Spleen (tissue), 7 donors: ENCODE measurements around the gene IFNG-AS1.

Experiments used
- POLR2A ChIP-seq, 3 donors: fragments of 450-650 bp; IDR thresholded peaks; one replicate each; pipeline ENCODE4 v1.5.1; 2017; ENCODE audit warnings: antibody characterized with exemption in 3 of 3, mild to moderate bottlenecking in 1 of 3
- POLR2AphosphoS5 ChIP-seq, 3 donors: sonication (generic); formaldehyde crosslinking; IDR thresholded peaks; one replicate each; pipeline ENCODE4 v1.5.1; 2017; ENCODE audit warnings: antibody characterized with exemption in 3 of 3
- TF ChIP-seq, protein P1 (sequence below), 11 experiments: fragments of 200-600 bp in 7 of 11; fragments of 450-650 bp in 4 of 11; sonication (generic) in 4 of 11; IDR thresholded peaks in 8 of 11; conservative IDR thresholded peaks in 3 of 11; 1 replicate in 7 of 11; 2 replicates in 4 of 11; pipeline versions ENCODE4 v1.4.0 to v1.8.0; 2016 to 2021; ENCODE audit warnings: antibody characterized with exemption in 11 of 11, inconsistent platforms in 4 of 11, mild to moderate bottlenecking in 1 of 11
- donor health status: DM: no; HTN: no; CAD: no; lungs with moderate emphysema.
- donor health status: DM: no; HTN: no; CAD: no.
- donor health status: DM: no; HTN: no; CAD: no.

DNA sequence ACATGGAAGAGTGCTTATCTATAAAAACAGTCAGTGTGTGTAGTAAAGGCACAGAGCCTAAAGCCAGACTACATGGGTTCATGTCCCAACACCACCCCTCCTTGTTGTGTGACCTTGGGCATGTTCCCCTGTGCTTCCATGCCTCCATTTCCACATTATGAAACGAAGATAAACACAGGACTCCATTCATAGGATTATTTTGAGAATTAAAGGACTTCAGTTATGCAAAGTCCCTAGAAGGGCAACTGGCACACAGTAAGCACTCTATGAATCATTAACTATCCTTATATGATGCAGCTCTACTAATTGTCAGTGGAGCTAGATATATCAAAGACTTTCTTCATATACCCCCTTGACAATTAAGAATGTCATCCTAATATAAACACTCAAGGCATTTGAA lies 17.8 kb downstream of the IFNG-AS1 start:
- TF ChIP-seq, protein P1, sequence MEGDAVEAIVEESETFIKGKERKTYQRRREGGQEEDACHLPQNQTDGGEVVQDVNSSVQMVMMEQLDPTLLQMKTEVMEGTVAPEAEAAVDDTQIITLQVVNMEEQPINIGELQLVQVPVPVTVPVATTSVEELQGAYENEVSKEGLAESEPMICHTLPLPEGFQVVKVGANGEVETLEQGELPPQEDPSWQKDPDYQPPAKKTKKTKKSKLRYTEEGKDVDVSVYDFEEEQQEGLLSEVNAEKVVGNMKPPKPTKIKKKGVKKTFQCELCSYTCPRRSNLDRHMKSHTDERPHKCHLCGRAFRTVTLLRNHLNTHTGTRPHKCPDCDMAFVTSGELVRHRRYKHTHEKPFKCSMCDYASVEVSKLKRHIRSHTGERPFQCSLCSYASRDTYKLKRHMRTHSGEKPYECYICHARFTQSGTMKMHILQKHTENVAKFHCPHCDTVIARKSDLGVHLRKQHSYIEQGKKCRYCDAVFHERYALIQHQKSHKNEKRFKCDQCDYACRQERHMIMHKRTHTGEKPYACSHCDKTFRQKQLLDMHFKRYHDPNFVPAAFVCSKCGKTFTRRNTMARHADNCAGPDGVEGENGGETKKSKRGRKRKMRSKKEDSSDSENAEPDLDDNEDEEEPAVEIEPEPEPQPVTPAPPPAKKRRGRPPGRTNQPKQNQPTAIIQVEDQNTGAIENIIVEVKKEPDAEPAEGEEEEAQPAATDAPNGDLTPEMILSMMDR (IDR thresholded peaks at IDR 0.05 in 8 of 11, conservative IDR thresholded peaks at IDR 0.05 in 3 of 11): no peak
- TF ChIP-seq POLR2A (IDR thresholded peaks at IDR 0.05) (no peak), POLR2AphosphoS5 (IDR thresholded peaks at IDR 0.05) (no peak)
